Stimulated activated CD4-positive, alpha-beta T cell treated with anti-CD3 and anti-CD28 coated beads, Interleukin-12 subunit alpha, Interleukin-12 subunit beta, amount 100 ng/mL, for 24 hours (primary cell): ENCODE measurements around the gene PLXND1.

Experiments
- DNase-seq, 2 experiments: peaks; one replicate each; pipeline ENCODE4 v3.0.0-alpha.2; 2020; ENCODE audit warnings: low read depth in 2 of 2

PLXND1 gene

DNA sequence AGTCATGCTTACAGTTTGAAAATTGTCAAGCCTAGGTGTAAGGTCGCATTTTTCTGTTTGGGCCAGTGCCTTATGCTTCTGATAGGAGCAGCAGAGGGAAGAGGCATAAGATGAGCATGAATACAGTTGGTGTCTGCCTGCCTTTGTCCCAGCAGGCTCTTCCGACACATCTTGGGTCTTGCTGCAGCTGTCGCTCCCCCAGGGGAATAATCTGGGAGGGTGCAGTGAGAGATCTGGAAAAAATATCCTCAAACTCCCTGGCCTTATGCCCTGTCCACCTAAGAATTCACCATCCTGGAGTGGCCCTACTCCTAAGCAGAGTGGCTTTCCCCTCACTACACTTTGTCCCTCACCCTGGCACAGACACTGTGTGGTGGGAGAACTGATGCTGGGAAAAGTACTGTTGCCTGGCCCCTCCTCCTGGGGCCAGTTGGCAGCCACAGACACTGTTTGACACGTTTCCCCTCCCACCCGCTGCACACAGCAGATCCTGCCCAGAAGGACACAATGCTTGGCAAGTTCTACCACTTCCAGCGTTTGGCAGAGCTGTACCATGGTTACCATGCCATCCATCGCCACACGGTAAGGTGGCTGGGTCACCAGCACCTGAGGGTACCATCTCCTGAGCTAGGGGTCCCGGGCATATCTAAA lies 99.2 kb downstream of the PLXND1 start:
- DNase-seq, result no peak

GRCh38 chr3:129506231-129506742 lies 100.2 kb downstream of the PLXND1 start:
- no peak for DNase-seq

DNA sequence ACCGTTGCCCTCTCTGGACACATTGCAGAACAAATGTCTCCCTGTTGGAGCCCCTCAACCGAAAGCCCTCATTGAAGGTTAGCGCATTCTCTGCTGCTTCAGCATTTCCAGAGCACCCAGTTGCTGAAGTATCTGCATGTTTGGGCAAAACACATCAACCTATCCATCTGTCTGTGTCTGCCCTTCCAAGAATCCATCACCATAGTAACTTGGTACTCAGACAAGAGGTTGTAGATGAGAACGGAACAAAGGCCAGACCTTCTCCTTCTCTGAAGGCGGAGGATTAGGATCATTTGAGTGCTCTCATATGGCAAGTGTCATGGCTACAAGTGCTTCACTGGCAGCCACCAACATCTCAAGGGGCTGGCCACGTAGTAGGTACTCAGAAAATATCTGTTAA lies 101.1 kb downstream of the PLXND1 start:
- DNase-seq, result no peak
